Esophagus muscularis mucosa (tissue), 4 donors: ENCODE results near the gene CST6. TPM values are rescaled to one million over a fixed set of nuclear protein-coding genes. Genes with fewer than 3 reads are reported as not detected.

Source experiments
- DNase-seq: peaks from one replicate; pipeline ENCODE4 v3.0.0-alpha.2; 2017; ENCODE audit errors: extremely low spot score
- H3K27ac ChIP-seq, 4 donors: fragments of 200-600 bp; sonication (generic); replicated peaks in 1 of 4; 1 replicate in 3 of 4; 2 replicates in 1 of 4; pipeline ENCODE4 v1.5.1; 2016 to 2019; ENCODE audit warnings: mild to moderate bottlenecking in 1 of 4
- H3K27me3 ChIP-seq, 4 donors: fragments of 200-600 bp; sonication (generic); one replicate each; pipeline versions ENCODE4 v1.5.1 to v1.6.0; 2016 to 2019
- H3K36me3 ChIP-seq, 4 donors: fragments of 200-600 bp; sonication (generic); one replicate each; pipeline ENCODE4 v1.5.1; 2016 to 2019
- H3K4me1 ChIP-seq, 4 donors: fragments of 200-600 bp; sonication (generic); one replicate each; pipeline ENCODE4 v1.5.1; 2016 to 2019
- H3K4me3 ChIP-seq, 4 donors: fragments of 200-600 bp; sonication (generic); 1 replicate in 2 of 4; 2 replicates in 2 of 4; pipeline ENCODE4 v1.5.1; 2016 to 2019; ENCODE audit warnings: mild to moderate bottlenecking in 4 of 4, moderate library complexity in 1 of 4
- H3K9me3 ChIP-seq, 4 donors: fragments of 200-600 bp; sonication (generic); 1 replicate in 3 of 4; 2 replicates in 1 of 4; pipeline ENCODE4 v1.5.1; 2016 to 2019
- EP300 ChIP-seq: sonication (generic); formaldehyde crosslinking; IDR thresholded peaks from one replicate; pipeline ENCODE4 v1.6.1; 2017; ENCODE audit warnings: antibody characterized with exemption
- POLR2A ChIP-seq: fragments of 450-650 bp; IDR thresholded peaks from one replicate; pipeline ENCODE4 v1.6.1; 2017; ENCODE audit warnings: antibody characterized with exemption, moderate library complexity, mild to moderate bottlenecking, low read depth
- POLR2AphosphoS5 ChIP-seq, 2 donors: sonication (generic); formaldehyde crosslinking; IDR thresholded peaks; one replicate each; pipeline ENCODE4 v1.6.1; 2017; ENCODE audit warnings: antibody characterized with exemption in 2 of 2
- WGBS: methylation state at CpG from one replicate; pipeline ENCODE4 v1.1.5; 2018; 5-methylcytosine and 5-hydroxymethylcytosine counted together
- intact Hi-C: fragments of 100-400 bp; cut with DNase I; formaldehyde crosslinking; loops from one replicate; pipeline ENCODE4 v1.15.1; 2023
- total RNA-seq, 4 donors: library from RNA; depleted of rRNA; stranded (reverse); fragments of >200 nt; gene quantifications; one replicate each; pipeline versions ENCODE4 v1.1.0 to v1.2.1, GENCODE V29; 2016
- TF ChIP-seq, protein P1 (sequence below), 3 experiments: fragments of 200-600 bp in 2 of 3; fragments of 450-650 bp in 1 of 3; sonication (generic) in 2 of 3; IDR thresholded peaks; one replicate each; pipeline ENCODE4 v1.5.1; 2017 to 2019; ENCODE audit warnings: antibody characterized with exemption in 3 of 3, mild to moderate bottlenecking in 2 of 3, moderate library complexity in 1 of 3

Gene CST6
- total RNA-seq, 4 donors from 2014 or later: not detected

DNA sequence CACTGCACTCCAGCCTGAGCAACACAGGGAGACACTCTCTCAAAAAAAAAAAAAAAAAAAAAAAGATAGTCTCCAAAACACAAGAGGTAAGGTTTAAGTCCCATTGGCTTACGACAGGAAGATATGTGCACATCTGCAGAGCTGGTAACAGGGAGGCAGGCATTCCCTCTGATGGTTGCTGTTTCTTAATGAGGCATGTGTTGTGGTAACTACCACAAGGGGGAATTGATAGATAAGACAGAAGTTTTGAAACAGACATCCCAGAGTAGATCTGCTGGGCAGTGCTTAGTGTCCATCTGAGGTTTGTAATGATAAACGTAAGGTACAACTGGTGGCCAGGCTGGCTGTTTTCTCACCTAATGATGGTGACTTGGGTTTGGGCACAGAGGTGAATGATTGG lies 14.5 kb upstream of the CST6 start:
- intact Hi-C loops: no loop called here

DNA sequence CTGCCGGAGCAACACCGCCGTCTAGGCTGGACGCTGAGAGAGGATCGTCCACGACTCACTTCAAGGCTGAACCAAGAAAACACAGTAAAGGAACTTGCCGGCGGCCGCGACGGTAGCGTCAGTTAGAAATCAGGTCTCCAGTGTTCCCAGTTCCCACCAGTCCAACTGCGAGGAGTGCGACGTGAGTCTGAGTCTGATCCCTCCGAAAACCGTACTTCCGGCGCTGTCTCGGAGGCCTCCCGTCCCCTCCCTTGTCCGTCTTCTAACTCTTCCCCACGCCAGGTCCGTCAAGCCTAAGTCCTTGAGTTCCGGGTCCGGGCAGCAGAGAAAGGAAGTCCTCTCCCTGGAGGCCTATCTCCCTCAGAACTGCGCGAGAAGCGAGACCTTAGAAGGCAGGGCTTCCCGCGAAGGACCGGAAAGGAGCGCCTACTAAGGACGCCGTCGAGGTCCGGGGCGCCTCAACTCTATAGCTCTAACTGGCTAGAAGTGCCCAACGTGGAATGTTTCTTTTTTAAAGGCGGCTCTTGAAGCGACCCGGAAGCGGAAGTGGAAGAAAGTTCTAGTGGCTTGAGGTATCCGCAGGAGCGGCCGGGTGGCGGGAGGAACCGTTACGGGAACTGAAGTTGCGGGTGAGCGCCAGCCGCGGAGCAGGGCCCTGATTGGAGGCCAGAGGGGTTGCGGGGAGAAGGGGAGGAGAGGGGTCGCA lies 9.7 kb upstream of the CST6 start, which contains the start of the genes BANF1 and EIF1AD:
BANF1 (plus strand) TSS at position 562 of the 706 bp plus-strand sequence. CDS start 748 bp downstream, outside the sequence.
EIF1AD (minus strand) TSS at position 216 of the 706 bp plus-strand sequence. CDS start 1,768 bp downstream, outside the sequence.
- intact Hi-C loops: loop anchor here (5.0 kb wide), 2 partner anchors 40 to 115 kb away; partner anchors contain the start of genes FIBP and SART1

More for the DNA sequence above, 14.5 kb upstream of the CST6 start:
- Histone ChIP-seq H3K27me3 (no peaks in the 10 kb centered on the region), H3K9me3 (no peaks in the 10 kb centered on the region), H3K4me1 (peaks cover 13 to 23% (median 18%) of the 10 kb centered on the region in 4 donors), H3K27ac (no peak overlapping the region), H3K36me3 (peaks cover 33 to 51% (median 40%) of the 10 kb centered on the region in 4 donors), H3K4me3 (no peak overlapping the region)
- DNase-seq: no peak
- TF ChIP-seq, protein P1, sequence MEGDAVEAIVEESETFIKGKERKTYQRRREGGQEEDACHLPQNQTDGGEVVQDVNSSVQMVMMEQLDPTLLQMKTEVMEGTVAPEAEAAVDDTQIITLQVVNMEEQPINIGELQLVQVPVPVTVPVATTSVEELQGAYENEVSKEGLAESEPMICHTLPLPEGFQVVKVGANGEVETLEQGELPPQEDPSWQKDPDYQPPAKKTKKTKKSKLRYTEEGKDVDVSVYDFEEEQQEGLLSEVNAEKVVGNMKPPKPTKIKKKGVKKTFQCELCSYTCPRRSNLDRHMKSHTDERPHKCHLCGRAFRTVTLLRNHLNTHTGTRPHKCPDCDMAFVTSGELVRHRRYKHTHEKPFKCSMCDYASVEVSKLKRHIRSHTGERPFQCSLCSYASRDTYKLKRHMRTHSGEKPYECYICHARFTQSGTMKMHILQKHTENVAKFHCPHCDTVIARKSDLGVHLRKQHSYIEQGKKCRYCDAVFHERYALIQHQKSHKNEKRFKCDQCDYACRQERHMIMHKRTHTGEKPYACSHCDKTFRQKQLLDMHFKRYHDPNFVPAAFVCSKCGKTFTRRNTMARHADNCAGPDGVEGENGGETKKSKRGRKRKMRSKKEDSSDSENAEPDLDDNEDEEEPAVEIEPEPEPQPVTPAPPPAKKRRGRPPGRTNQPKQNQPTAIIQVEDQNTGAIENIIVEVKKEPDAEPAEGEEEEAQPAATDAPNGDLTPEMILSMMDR (IDR thresholded peaks at IDR 0.05): no peak
- no peak for TF ChIP-seq EP300
- TF ChIP-seq POLR2A: no peak
- TF ChIP-seq POLR2AphosphoS5 (IDR thresholded peaks at IDR 0.05): no peak
- 87% methylated on average over 2 of the region's 2 CpGs for WGBS

DNA sequence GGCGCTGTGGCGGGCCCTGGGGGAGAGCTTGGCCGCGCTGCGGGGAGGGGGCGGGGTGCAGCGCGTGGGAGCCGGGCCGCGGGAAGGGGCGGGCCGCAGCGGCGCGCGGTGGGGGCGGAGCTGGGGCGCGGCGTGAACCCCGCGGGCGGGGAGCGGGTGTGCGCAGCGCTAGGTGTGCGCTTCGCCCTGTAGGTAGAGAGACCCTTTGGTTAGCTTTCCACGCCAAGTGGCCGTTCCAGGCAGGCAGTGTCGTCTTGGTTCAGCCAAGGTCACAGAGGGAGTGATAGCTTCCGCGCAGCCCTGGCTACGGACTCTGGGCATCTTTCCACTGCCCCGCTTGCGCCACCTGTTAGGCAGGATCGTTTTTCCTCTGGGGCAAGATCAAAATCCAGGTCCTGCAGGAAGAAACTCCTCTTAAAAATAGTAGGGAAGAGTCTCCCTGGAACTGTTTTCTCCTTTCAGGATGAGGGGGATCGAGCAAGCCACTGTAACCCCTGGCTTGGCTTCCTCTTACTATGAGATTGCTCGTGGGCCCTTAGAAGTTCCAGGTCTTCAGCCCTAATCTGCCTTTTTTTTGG lies 9.1 kb upstream of the CST6 start:
- TF ChIP-seq, protein P1 (IDR thresholded peaks at IDR 0.05): peak in 2 of 3 experiments; percentile 9 to 15
- TF ChIP-seq POLR2A (no peak), POLR2AphosphoS5 (IDR thresholded peaks at IDR 0.05) (peak; percentile 20 to 50)
- Histone ChIP-seq H3K36me3 (peaks cover 24 to 56% (median 54%) of the 10 kb centered on the region in 4 donors), H3K27me3 (no peaks in the 10 kb centered on the region), H3K4me3 (peak overlapping the region; percentile 69 to 93 (median 85)), H3K4me1 (peaks cover 20 to 38% (median 29%) of the 10 kb centered on the region in 4 donors), H3K27ac (peak overlapping the region; percentile 86 to 95 (median 94)), H3K9me3 (no peaks in the 10 kb centered on the region)
- intact Hi-C loops: loop anchor here (5.0 kb wide), 2 partner anchors 40 to 115 kb away; partner anchors contain the start of genes FIBP and SART1
- WGBS: 0% methylated on average over 12 of the region's 40 CpGs
- no peak for DNase-seq

More for the DNA sequence above, 9.7 kb upstream of the CST6 start, which contains the start of the genes BANF1 and EIF1AD:
- Histone ChIP-seq H3K36me3 (peaks cover 29 to 62% (median 60%) of the 10 kb centered on the region in 4 donors), H3K4me1 (peaks cover 20 to 38% (median 29%) of the 10 kb centered on the region in 4 donors), H3K4me3 (peak within 1 kb of the TSS; percentile 69 to 93 (median 85)), H3K27me3 (no peaks in the 10 kb centered on the region), H3K9me3 (no peaks in the 10 kb centered on the region), H3K27ac (peak within 1 kb of the TSS; percentile 86 to 95 (median 94))
- under 1% methylated on average over 50 of the region's 55 CpGs for WGBS
- DNase-seq: peak; percentile 97
- TF ChIP-seq POLR2A (no peak), POLR2AphosphoS5 (IDR thresholded peaks at IDR 0.05) (peak; percentile 88 to 90)
- TF ChIP-seq, protein P1 (IDR thresholded peaks at IDR 0.05): peak in 1 of 3 experiments; percentile 6

DNA sequence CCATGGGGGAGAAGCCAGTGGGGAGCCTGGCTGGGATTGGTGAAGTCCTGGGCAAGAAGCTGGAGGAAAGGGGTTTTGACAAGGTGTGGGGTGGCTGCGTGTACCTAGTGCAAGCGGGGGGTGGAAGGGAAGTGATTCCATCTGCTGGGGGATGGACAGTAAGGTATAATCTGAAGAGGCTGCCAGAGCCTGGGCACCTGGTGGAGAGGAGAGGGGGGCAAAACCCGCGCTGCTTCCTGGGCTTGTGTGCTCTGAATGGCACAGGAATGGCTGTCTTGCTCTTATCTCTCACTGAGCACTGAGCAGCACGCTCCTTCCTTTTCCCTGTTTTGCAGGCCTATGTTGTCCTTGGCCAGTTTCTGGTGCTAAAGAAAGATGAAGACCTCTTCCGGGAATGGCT lies 8.5 kb upstream of the CST6 start:
- Histone ChIP-seq H3K4me1 (peaks cover 20 to 38% (median 29%) of the 10 kb centered on the region in 4 donors), H3K27ac (peak overlapping the region; percentile 86 to 95 (median 94)), H3K4me3 (peak overlapping the region; percentile 69 to 93 (median 85)), H3K9me3 (no peaks in the 10 kb centered on the region), H3K36me3 (peaks cover 18 to 50% (median 48%) of the 10 kb centered on the region in 4 donors), H3K27me3 (no peaks in the 10 kb centered on the region)
- WGBS: 72% methylated on average over 6 of the region's 6 CpGs
- intact Hi-C loops: loop anchor here (5.0 kb wide), 2 partner anchors 41 to 116 kb away; partner anchors contain the start of genes FIBP and SART1
- no peak for DNase-seq
- TF ChIP-seq, protein P1 (IDR thresholded peaks at IDR 0.05): no peak
- no peak for TF ChIP-seq EP300
- TF ChIP-seq POLR2A: no peak
- no peak for TF ChIP-seq POLR2AphosphoS5 (IDR thresholded peaks at IDR 0.05)
